ENCODE measurements around the gene ERCC2. TPM values are rescaled to one million over a fixed set of nuclear protein-coding genes. Genes with fewer than 3 reads are reported as not detected.

The ERCC2 gene
- polyA plus RNA-seq, 1 donor (not counting 4 experiments of a cell fraction or from before 2014, with no cell fraction given), result 27.6 TPM

GRCh38 chr19:45307361-45307760 is 63.0 kb downstream of the ERCC2 start:
- Histone ChIP-seq H3K27ac (ENCODE audit: control insufficient read depth, insufficient read depth, low read length) (no peak overlapping the region), H3K4me2 (ENCODE audit: control insufficient read depth, extremely low read depth, insufficient read depth, low read depth, low read length) (no peak overlapping the region), H3K27me3 (ENCODE audit: control insufficient read depth, extremely low read depth, insufficient read depth, low read length) (no peaks in the 10 kb centered on the region), H3K9ac (ENCODE audit: control insufficient read depth, extremely low read depth, insufficient read depth, low read length) (no peak overlapping the region), H3K9me3 (ENCODE audit: control insufficient read depth, low read depth, low read length) (no peaks in the 10 kb centered on the region), H3K36me3 (ENCODE audit: control insufficient read depth in 2 of 2, extremely low read depth in 1 of 2, insufficient read depth in 2 of 2, low read length in 2 of 2) (no peaks in the 10 kb centered on the region), H4K20me1 (ENCODE audit: control insufficient read depth, extremely low read depth, insufficient read depth, low read length) (no peaks in the 10 kb centered on the region), H2AFZ (ENCODE audit: control insufficient read depth, low read length) (no peak overlapping the region), H3K4me3 (ENCODE audit: control insufficient read depth in 2 of 3, extremely low read depth in 1 of 3, insufficient read depth in 2 of 3, low read depth in 1 of 3, low read length in 3 of 3) (no peak overlapping the region), H3K4me1 (ENCODE audit: control insufficient read depth, extremely low read depth, insufficient read depth, low read length) (peaks cover 12% of the 10 kb centered on the region), H3K79me2 (ENCODE audit: control insufficient read depth, insufficient read depth, low read length) (no peaks in the 10 kb centered on the region), H3K9me1 (ENCODE audit: control insufficient read depth, extremely low read depth, insufficient read depth, low read length) (no peaks in the 10 kb centered on the region)
- TF ChIP-seq CTCF (optimal IDR thresholded peaks at IDR 0.05 in 1 of 3, IDR thresholded peaks at IDR 0.05 in 1 of 3, conservative IDR thresholded peaks at IDR 0.05 in 1 of 3; ENCODE audit: extremely low read depth in 1 of 3, insufficient read depth in 2 of 3, low read length in 3 of 3), result no peak
- no peak for TF ChIP-seq EZH2 (IDR thresholded peaks at IDR 0.05; ENCODE audit: low read length)
- FAIRE-seq (no peak), DNase-seq (ENCODE audit: low read depth, low spot score) (no peak)
- dilution Hi-C loops (cut with MboI; ENCODE audit: extremely low pct_ligation_motif_present, low sequenced_read_pairs), result no loop called here

- peaks cover 0 to 2% of the 10 kb centered on the region in 2 experiments for H3K36me3 ChIP-seq (ENCODE audit: control insufficient read depth in 2 of 2, extremely low read depth in 1 of 2, insufficient read depth in 2 of 2, low read length in 2 of 2)
- no peaks in the 10 kb centered on the region for H3K79me2 ChIP-seq (ENCODE audit: control insufficient read depth, insufficient read depth, low read length)
- no peak overlapping the region for H3K9ac ChIP-seq (ENCODE audit: control insufficient read depth, extremely low read depth, insufficient read depth, low read length)
- no peak overlapping the region for H2AFZ ChIP-seq (ENCODE audit: control insufficient read depth, low read length)
- peaks cover 12% of the 10 kb centered on the region for H3K4me1 ChIP-seq (ENCODE audit: control insufficient read depth, extremely low read depth, insufficient read depth, low read length)
- DNase-seq (ENCODE audit: low read depth, low spot score) (no peak), FAIRE-seq (no peak)
- no peak overlapping the region for H3K27ac ChIP-seq (ENCODE audit: control insufficient read depth, insufficient read depth, low read length)
- H3K9me1 ChIP-seq (ENCODE audit: control insufficient read depth, extremely low read depth, insufficient read depth, low read length), result no peaks in the 10 kb centered on the region
- no peaks in the 10 kb centered on the region for H3K9me3 ChIP-seq (ENCODE audit: control insufficient read depth, low read depth, low read length)
- TF ChIP-seq EZH2 (IDR thresholded peaks at IDR 0.05; ENCODE audit: low read length), result no peak
- no peak for TF ChIP-seq CTCF (optimal IDR thresholded peaks at IDR 0.05 in 1 of 3, IDR thresholded peaks at IDR 0.05 in 1 of 3, conservative IDR thresholded peaks at IDR 0.05 in 1 of 3; ENCODE audit: extremely low read depth in 1 of 3, insufficient read depth in 2 of 3, low read length in 3 of 3)
- peak overlapping the region; percentile 62 for H3K4me2 ChIP-seq (ENCODE audit: control insufficient read depth, extremely low read depth, insufficient read depth, low read depth, low read length)
- H4K20me1 ChIP-seq (ENCODE audit: control insufficient read depth, extremely low read depth, insufficient read depth, low read length), result no peaks in the 10 kb centered on the region
- H3K27me3 ChIP-seq (ENCODE audit: control insufficient read depth, extremely low read depth, insufficient read depth, low read length), result no peaks in the 10 kb centered on the region
- dilution Hi-C loops (cut with MboI; ENCODE audit: extremely low pct_ligation_motif_present, low sequenced_read_pairs), result no loop called here
- no peak overlapping the region for H3K4me3 ChIP-seq (ENCODE audit: control insufficient read depth in 2 of 3, extremely low read depth in 1 of 3, insufficient read depth in 2 of 3, low read depth in 1 of 3, low read length in 3 of 3)
Measured at GRCh38 chr19:45306518-45307027, 63.8 kb downstream of the ERCC2 start.

All from keratinocyte (primary cell).